ENCODE data around the gene ZC3H12A.

DNA sequence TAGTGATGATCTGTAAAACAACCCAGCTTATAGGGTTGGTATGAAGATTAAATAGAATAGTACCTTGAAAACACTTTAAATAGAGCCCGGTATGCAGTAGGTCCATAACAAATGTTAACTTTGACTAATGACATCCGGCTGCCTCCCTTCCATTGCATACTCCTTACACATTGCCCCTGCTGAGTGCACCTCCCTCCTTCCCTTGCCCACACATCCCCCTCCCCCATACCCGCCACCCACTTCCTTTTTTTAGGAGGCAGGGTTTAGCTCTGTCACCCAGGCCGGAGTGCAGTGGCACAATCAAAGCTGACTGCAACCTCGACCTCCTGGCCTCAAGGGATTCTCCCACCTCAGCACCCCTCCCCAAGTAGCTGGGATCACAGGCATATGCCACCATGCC, 24.4 kb upstream of the ZC3H12A start:
- TF ChIP-seq CSDC2 (CRISPR knock-in tag; IDR thresholded peaks at IDR 0.05) (no peak), BACH2 (CRISPR knock-in tag; IDR thresholded peaks at IDR 0.05; ENCODE audit: borderline replicate concordance) (no peak), ARNTL (CRISPR knock-in tag; IDR thresholded peaks at IDR 0.05; ENCODE audit: borderline replicate concordance, low read depth) (no peak), ZFP3 (CRISPR knock-in tag; IDR thresholded peaks at IDR 0.05) (no peak), RARB (CRISPR knock-in tag; IDR thresholded peaks at IDR 0.05) (no peak), ISL1 (CRISPR knock-in tag; IDR thresholded peaks at IDR 0.05) (no peak), GLIS3 (CRISPR knock-in tag; IDR thresholded peaks at IDR 0.05) (no peak)
- TF ChIP-seq, protein P1, sequence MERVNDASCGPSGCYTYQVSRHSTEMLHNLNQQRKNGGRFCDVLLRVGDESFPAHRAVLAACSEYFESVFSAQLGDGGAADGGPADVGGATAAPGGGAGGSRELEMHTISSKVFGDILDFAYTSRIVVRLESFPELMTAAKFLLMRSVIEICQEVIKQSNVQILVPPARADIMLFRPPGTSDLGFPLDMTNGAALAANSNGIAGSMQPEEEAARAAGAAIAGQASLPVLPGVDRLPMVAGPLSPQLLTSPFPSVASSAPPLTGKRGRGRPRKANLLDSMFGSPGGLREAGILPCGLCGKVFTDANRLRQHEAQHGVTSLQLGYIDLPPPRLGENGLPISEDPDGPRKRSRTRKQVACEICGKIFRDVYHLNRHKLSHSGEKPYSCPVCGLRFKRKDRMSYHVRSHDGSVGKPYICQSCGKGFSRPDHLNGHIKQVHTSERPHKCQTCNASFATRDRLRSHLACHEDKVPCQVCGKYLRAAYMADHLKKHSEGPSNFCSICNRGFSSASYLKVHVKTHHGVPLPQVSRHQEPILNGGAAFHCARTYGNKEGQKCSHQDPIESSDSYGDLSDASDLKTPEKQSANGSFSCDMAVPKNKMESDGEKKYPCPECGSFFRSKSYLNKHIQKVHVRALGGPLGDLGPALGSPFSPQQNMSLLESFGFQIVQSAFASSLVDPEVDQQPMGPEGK (CRISPR knock-in tag; IDR thresholded peaks at IDR 0.05; ENCODE audit: borderline replicate concordance): no peak
- TF ChIP-seq, protein P2, sequence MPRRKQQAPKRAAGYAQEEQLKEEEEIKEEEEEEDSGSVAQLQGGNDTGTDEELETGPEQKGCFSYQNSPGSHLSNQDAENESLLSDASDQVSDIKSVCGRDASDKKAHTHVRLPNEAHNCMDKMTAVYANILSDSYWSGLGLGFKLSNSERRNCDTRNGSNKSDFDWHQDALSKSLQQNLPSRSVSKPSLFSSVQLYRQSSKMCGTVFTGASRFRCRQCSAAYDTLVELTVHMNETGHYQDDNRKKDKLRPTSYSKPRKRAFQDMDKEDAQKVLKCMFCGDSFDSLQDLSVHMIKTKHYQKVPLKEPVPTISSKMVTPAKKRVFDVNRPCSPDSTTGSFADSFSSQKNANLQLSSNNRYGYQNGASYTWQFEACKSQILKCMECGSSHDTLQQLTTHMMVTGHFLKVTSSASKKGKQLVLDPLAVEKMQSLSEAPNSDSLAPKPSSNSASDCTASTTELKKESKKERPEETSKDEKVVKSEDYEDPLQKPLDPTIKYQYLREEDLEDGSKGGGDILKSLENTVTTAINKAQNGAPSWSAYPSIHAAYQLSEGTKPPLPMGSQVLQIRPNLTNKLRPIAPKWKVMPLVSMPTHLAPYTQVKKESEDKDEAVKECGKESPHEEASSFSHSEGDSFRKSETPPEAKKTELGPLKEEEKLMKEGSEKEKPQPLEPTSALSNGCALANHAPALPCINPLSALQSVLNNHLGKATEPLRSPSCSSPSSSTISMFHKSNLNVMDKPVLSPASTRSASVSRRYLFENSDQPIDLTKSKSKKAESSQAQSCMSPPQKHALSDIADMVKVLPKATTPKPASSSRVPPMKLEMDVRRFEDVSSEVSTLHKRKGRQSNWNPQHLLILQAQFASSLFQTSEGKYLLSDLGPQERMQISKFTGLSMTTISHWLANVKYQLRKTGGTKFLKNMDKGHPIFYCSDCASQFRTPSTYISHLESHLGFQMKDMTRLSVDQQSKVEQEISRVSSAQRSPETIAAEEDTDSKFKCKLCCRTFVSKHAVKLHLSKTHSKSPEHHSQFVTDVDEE (CRISPR knock-in tag; IDR thresholded peaks at IDR 0.05): no peak
